GM12801 (cell line): ENCODE measurements around the gene ADORA3.

Experiments
- CTCF ChIP-seq: IDR thresholded peaks from one replicate; pipeline ENCODE4 v1.5.1; 2011; ENCODE audit warnings: control low read depth; ENCODE audit not compliant: insufficient read length; ENCODE audit errors: extremely low read depth

ADORA3 gene

GRCh38 chr1:111490220-111490619 is 13.2 kb downstream of the ADORA3 start:
- TF ChIP-seq CTCF, result no peak

DNA sequence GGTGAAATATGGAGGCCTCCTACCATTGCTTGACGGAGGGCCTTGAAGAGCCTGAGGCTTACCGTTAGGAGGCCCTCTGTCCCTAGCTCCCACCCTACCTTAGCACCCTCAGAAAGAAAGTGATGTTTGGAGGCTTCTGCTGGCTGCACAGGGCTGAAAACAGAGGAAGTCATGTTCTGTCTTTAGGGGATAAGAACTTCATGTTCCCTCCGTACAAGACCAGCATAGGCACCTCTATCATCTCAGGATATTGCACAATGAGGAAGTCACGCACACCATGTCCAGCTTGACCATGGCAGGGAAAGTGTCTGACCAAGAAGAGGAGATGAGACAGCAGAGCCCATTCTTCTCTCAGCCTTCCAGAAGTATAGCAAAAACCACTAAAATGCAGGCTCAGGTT is 13.8 kb downstream of the ADORA3 start:
- TF ChIP-seq CTCF, result no peak

DNA sequence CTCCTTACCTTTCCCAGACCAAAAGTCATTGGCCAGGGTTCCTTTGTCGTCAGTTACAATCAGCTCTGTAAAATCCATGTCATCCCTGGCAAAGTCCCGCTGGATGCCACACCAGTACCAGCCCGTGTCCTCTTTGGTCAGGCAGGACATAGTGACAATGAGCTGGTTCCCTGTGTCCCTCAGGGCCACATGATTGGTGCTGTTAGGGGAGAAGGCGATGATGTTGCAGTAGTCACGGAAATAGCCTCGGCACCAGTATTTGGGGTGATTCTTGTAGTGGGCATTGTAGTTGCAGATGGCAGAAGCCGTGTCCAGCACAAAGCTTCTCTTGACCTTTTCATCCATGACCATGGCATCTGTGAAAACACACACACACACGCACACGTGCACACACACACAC is 14.8 kb downstream of the ADORA3 start:
- TF ChIP-seq CTCF, result no peak

DNA sequence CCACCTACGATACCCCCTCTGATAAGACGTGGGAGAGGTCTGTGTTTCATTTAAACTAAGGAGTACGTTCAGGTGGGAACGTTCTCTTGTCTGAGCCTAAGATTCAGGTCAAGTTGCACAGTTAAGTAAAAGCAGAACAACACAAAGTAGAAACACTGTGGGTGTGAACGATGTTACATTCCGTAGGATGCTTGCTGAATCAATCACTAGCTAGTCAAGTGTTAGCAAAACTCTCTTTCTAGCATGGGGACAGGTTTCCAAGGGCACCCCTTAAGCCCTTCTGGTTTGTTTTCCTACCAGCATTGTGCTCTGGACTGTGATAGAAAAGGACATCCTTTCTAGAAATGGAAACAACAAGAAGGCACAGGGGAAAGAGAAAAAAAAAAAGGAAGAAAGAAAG is 16.3 kb downstream of the ADORA3 start:
- TF ChIP-seq CTCF, result no peak

GRCh38 chr1:111486431-111486830 is 17.0 kb downstream of the ADORA3 start:
- TF ChIP-seq CTCF, result no peak

GRCh38 chr1:111484391-111485026 is 18.9 kb downstream of the ADORA3 start:
- TF ChIP-seq CTCF, result no peak

- TF ChIP-seq CTCF, result no peak
These were observed 19.6 kb downstream of the ADORA3 start for GRCh38 chr1:111483876-111484275.
